Activated CD4-positive, alpha-beta T cell treated with anti-CD3 and anti-CD28 coated beads, Interleukin-10, Interleukin-2, amounts not matched to agents 100 ng/mL and 50 ng/mL, durations not matched to agents 16 hours and 8 hours (primary cell): Measurements from ENCODE around the gene TAGAP.

ENCODE experiments used
- DNase-seq: peaks from one replicate; pipeline ENCODE4 v3.0.0-alpha.2; 2020

TAGAP gene

DNA sequence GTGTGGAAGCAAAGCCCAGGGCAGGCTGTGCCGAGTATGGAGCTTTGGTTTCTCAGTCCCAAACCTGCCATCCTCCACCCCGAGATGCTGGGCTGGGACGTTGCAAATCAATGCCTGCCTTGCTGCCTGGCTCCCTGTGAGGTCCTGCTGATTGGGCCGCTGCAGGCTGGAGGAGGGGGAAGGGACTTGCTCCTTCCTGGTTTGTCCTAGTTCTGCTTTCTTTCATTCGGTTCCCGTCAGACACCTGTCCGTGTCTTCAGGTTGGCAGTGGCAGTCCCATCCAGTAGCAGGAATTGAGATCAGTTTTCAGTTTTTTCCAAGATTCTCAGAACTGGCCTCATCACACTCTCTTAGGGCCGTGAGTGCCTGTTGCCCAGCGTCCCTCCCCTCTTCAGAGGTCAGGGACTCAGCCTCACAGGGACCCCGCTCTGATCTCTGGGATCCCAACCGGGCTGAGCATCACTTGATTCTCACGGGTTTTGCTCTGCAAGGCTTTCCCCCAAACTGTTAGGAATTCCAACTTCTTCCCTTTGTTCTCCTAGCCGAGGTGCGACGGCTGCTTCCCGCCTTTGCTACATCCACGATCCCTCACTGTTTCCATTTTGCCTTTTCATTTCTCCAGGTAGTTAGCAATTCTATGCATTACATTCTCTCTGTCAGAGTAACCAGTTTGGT lies 24.2 kb upstream of the TAGAP start:
- no peak for DNase-seq

GRCh38 chr6:159067334-159067733 lies 22.5 kb upstream of the TAGAP start:
- DNase-seq, result peak; percentile 77

DNA sequence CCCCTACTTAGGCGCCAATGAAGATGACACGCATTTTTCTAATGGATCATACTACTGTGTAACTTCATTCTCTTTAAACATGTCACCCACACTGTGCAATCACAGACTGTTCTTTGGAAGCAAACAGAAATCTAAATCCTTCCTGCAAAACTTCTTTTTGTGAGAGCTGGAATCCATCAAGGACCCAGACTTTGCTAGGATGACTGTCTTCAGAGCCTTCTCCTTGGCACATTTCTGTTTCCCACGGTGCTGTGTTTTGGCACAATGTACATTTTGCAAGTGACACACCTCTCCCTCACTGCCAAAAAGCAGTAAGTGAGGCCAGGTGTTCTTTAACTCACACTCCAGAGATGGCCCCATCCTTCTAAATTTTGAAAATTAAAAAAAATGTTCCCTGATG lies 21.7 kb upstream of the TAGAP start:
- no peak for DNase-seq

DNA sequence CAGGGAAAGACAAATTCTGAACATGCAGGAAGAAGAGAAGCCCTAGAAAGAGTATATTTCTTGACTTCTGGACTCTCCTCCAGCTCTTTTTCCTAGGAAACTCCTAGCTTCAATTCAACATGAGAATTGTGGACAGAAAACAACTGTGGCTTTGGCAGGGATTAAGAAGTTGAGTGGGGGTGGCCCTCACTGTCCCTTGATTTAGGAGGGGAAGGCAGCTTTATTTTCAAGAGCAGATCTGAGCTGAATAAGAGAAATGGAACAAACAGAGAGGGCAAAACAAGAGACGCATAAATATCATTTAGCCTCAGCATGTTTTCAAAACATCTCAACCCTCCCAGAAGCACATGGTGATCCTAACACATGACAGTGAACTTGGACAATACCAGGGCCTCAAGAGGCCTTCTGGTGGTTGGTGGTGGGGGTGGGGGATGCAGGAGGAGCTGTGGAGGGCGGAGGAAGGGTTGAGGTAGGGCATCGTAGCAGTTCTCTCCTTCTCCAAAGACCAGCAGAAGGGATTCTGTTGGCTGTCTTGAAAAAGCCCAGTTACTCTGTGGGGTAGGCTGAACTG lies 21.1 kb upstream of the TAGAP start:
- no peak for DNase-seq

- no peak for DNase-seq
Observed at GRCh38 chr6:159065091-159065490, 20.3 kb upstream of the TAGAP start.

DNA sequence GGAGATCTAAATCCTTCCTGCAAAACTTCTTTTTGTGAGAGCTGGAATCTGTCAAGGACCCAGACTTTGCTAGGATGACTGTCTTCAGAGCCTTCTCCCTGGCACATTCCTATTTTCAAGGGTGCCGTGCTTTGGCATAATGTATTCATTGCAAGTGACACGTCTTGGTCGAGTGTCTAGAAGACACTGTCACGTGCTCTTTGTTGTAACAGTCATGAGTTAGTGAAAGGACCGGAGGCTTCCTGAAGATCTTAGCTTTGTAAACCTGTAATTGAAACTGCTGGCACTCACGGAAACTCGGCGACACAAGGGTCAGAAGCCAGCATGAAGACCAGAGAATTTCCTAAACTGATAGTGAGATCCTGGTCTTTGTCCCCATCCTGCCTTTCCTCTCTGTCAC lies 19.7 kb upstream of the TAGAP start:
- DNase-seq, result no peak

DNA sequence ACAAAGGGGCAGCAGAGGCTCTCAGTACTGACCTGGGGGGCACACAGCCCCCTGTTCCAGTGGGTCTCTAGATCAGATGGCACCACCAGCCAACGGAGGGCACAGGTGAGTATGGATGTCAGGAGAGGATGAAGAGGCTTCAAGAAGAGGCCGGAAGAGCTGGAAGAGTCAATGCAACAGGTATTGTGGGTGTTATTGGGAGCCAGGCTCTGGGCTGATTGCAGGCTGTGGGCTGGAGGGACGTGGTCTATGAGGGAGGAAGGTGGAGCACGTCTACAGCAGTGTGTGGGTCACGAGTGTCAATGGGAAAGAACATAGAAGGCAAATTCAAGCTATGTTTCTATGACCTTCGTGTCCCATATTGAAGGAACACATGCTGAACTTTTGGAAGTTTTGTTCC lies 18.8 kb upstream of the TAGAP start:
- DNase-seq, result no peak

DNA sequence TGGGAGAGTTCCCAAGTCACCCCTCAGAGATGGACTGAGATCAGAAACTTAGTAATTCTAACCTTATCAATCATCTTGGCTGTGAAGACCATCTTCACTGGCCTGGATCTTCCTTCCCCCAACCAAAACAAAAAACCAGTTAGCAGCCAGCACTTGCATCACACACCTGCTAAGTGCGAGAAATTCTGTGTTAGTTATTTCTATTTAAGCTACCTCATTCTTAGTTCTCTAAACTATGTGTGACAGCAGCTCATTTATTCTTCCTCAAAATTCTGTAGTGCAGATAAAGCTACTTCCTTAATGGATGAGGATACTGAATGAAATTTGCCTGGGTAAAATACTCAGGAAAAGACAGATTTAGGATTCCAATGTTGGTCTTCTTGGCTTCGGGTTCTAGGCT lies 18.2 kb upstream of the TAGAP start:
- DNase-seq, result no peak

GRCh38 chr6:159062564-159062945 lies 17.8 kb upstream of the TAGAP start:
- peak; percentile 81 for DNase-seq

DNA sequence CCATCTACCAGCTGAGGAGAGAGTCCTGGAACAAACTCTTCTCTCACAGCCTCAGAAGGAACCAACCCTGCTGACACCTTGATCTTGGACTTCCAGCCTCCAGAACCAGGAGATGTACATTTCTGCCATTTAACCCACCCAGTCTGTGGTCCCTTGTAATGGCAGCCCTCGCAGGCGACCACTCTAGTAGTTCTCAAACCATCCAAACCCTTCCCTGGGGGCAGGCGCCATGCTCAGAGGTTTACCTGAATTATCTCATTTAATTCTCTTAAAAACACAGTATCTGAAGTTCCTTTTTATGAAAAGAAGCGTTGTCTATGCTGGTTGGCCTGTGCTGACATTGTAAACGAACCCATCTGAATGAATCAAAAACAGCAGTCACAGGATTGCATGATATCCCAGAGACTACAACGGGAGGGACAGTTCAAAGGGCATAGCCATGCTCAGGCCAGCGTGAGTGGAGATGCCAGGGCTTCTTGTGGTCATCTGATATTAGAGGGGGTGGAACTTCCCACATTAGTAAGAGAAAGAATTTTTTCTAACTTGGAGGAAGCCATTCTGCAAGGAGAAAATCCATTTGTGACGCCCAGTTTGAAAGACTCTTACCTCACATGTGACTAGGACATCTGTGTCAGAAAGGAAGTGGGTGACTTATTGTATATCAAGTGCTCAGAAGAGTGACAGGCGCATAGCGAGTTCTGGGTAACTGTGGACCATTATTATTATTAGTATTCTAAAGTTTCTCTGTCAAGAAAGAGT lies 17.2 kb upstream of the TAGAP start:
- peak; percentile 78 for DNase-seq

DNA sequence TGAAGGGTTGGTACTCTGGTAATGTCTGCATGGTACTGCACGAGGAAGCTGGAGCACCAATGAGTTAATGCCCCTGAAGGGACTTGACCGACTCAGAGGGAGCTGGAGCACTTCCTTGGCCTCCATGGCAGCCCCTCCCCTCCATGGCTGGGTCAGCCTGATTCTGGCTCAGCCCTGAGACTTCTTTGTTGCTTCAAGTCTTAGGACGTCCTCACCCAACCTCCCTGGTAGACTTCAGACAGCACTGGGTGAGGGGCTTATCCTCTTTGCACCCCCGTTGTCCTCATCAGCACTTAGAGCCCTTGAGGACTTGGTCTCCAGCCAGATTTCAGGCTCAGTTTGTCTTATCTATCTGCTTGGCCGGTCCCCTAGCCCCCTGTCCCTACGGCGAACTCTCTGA lies 16.4 kb upstream of the TAGAP start:
- no peak for DNase-seq

- peak; percentile 71 for DNase-seq
Observed at GRCh38 chr6:159059885-159060506, 15.2 kb upstream of the TAGAP start.

DNA sequence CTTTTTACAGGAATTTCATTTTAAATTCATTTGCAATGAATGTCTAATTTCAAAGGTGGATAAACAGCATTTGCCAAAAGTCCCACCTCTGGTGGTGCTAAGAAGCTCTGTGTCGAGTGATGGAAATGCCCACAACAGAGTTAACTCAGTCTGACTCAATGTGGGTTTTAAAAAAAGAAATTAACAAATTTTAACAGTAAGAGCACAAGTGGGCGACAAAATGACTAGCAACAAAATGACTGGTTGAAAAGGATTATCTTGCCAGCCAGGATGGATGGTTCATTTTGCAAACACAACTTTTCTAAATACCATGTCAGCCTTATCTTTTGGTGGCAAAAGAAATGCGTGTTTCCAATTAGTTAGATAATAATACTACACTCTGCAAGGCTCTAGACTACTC lies 14.3 kb upstream of the TAGAP start:
- peak; percentile 84 for DNase-seq

- peak; percentile 72 for DNase-seq
Observed at GRCh38 chr6:159056899-159057298, 12.1 kb upstream of the TAGAP start.

DNA sequence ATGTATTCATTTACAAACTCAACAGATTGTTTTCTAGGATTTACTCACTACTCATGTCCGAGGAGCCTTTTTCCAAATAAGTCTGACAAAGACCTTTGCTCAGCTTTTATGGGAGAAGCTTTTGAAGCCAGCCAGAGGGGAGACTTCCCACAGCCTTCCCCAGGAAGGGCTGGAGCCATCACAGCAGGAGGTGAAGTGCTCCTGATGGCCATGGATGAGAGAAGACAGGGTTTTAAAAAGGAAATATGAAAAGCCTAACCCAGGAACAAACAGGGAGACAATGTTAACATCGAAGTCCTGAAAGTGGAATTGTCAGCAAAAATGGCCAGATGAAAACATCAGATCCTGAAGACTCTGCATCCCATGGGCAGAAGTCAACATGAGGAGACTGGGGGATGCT lies 11.6 kb upstream of the TAGAP start:
- no peak for DNase-seq

GRCh38 chr6:159056003-159056402 lies 11.2 kb upstream of the TAGAP start:
- DNase-seq, result no peak

DNA sequence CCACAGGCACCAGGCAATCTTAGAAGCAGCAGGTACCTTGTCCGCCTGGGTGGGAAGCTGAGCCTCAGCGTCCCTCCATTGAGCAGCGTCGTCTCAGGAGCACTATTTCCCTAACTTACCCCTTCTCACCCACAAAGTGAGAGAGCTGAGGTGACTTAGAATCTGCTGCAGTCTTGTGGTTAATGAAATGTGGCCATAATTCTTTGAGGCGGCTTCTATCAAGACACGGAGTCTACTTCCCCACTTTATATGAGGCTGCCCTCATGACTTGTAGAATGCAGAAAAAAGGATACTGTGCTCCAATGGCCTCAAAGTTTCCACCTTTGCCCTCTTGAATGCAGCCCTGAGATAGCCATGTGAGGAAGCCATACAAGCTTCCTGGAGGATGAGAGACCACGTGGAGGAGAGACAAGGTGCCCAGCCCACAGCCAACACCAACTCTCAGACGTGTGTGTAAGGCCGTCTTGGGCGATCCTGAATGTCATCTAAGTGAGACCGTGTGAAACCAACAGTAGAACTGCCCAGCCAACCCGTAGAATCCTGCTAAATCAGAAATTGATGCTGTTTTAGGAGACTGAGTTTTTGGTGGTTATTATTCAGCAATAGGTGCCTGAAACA lies 9.1 kb upstream of the TAGAP start:
- DNase-seq, result no peak

GRCh38 chr6:159052720-159053119 lies 7.9 kb upstream of the TAGAP start:
- DNase-seq, result no peak

DNA sequence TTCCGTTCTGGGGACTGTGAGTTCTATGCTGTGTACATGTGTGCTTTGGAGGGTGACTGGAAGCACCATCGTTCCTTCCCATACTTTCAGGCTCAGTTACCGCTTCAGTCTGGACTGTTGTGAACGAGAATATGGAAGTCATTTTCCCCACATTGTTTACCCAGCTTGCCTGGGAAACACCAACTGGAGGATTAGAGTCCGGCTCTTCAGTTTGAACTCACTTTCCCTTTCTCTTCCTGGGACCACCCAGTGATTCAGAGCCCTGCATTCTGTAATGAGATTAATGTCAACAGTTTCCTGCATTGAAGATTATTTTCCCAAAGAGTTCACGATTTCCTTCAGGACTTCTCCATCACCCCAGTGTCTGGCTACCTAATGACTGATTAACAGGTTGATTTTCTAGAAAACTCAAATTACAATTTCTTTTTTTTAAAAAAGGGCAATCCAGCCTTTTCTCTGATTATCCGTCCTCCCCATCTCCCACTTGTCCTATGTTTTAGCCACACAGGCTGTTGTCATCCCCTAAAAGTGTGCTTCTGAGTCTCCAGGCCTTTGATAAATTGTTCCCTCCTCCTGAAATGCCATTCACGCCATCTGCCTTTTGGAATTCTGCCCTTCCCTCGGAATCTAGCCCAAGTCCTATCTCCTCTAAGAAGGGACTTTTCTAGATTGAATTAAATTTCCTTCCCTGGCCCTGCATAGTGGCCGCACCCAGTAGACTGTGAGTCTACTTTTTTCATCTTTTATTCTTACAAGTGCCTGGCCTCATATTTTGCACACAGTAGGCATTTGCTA lies 3.3 kb upstream of the TAGAP start:
- DNase-seq, result no peak

DNA sequence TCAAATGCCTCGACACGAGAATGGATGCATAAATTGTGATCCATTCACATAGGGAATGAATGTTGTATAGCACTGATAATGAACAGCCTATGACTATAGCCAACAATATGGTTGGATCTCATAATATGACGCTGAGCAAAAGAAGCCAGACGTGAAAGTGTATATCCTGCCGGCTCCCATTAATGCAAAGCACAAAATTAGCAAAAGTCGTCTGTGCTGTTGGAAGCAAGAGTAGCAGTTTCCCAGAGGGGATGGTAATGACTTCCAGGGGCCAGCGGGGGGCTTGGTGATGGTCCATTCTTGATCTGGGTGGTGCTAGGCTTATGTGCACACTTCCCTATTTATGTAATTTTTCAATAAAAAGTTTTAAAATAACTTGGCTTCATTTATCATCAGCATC lies 1.0 kb upstream of the TAGAP start:
- DNase-seq, result no peak

DNA sequence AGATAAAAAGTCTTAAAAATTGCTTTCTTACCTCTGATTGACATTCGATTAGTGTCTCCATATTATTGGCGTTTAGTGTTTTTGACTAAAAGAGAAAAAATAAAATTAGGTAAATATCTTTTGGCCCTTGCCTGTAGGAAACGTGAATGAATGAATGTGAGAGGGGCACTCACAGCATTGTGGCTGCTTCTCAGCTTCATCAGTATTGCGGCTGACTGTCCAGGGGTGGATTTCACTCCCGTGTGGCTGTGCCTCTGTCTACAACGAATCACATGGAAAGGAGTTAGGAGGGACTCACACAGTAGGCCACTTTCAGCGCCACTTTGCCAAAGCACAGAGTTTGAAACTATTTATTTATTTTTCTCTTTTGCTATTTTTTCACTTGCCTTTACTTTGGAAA lies 844 bp downstream of the TAGAP start:
- peak; percentile 49 for DNase-seq

DNA sequence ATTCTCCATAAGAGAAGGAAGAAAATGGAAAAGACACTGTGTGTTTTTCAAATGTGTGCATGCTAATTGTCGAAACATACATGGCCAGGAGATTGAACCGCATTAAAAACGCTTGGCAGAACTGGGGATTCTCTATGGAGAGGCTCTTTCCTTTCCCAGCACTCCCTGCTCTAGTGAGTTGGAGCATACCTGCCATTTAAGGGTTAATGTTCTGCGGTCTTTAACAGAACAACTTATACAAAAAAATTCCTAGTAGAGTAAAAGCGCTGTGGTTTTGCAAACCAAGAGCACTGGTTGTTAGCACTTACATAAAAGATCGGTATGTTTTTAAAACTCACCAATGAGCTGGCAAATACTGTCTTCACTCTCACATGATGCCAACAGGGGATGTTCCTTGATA lies 1.5 kb downstream of the TAGAP start:
- peak; percentile 65 for DNase-seq

DNA sequence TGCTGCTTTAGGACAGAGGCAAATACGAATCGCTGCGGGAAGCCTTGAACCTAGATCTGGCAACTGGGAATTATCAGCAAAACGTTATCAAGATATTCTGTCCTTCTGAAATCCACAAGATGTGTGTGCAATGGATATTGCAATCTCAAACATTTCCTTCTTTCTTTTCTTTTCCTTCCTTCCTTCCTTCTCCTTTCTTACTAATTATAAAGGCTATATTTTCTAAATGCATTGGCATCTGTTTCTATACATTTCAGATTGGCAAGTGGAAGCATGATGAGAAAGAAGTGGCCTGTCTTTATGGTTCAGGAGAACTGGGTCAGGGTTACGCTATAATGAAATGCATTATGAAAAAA lies 2.0 kb downstream of the TAGAP start:
- no peak for DNase-seq
